ENCODE measurements around the gene TJAP1.

Gene TJAP1

GRCh38 chr6:43490523-43490939 is 13.2 kb downstream of the TJAP1 start:
- TF ChIP-seq, protein P1, sequence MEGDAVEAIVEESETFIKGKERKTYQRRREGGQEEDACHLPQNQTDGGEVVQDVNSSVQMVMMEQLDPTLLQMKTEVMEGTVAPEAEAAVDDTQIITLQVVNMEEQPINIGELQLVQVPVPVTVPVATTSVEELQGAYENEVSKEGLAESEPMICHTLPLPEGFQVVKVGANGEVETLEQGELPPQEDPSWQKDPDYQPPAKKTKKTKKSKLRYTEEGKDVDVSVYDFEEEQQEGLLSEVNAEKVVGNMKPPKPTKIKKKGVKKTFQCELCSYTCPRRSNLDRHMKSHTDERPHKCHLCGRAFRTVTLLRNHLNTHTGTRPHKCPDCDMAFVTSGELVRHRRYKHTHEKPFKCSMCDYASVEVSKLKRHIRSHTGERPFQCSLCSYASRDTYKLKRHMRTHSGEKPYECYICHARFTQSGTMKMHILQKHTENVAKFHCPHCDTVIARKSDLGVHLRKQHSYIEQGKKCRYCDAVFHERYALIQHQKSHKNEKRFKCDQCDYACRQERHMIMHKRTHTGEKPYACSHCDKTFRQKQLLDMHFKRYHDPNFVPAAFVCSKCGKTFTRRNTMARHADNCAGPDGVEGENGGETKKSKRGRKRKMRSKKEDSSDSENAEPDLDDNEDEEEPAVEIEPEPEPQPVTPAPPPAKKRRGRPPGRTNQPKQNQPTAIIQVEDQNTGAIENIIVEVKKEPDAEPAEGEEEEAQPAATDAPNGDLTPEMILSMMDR (IDR thresholded peaks at IDR 0.05; ENCODE audit: low read depth, low read length): no peak
- Histone ChIP-seq H3K9me3 (no peaks in the 10 kb centered on the region), H3K27me3 (no peaks in the 10 kb centered on the region), H3K4me1 (peaks cover 19% of the 10 kb centered on the region), H3K4me3 (ENCODE audit: low read depth, low read length) (no peak overlapping the region), H3K36me3 (peaks cover 7% of the 10 kb centered on the region)
- no peak for DNase-seq

DNA sequence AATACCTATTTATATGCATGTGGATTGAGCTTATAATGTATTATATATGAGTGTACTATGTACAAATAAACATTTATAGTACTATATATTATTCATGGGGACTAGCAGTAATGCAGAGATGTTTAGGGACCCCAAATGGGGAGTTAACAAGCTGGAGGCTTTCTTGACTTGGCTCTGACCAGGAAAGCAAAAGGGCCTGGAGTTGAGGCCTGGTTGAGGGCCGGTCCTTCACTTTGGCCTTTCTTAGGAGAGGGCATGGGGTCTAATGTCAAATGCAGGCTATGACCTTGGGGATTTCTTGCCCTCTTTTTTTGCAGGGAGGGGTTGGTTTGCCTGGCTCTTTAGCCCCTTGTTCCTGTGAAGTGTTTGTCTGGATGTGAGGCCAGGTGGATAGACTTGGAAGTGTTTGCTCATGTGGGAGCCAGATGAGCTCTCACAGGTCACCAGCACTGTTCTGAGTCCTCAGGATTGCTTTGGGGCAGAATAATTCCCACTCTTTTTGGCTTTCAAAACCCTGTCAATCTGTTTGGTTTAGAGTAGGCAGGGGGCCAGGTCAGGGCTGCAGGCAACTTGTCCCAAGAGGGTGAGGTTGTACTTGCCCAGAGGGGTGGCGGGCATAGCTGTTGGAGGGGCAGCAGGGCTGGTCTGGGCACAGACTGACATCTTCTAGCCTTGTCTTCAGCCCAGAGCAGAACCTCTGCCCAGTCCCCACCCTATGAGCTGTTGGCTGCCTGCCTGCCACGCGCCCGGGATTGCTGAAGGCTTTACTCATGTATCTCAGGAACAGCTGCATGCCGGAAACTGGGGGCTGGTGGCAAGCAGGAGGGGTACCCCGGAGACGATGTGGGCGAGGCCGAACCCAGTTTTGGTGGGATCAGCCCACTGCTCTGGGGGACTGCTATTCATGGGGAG is 14.6 kb downstream of the TJAP1 start:
- Histone ChIP-seq H3K4me3 (ENCODE audit: low read depth, low read length) (no peak overlapping the region), H3K36me3 (peaks cover 7% of the 10 kb centered on the region), H3K9me3 (no peaks in the 10 kb centered on the region), H3K27me3 (no peaks in the 10 kb centered on the region), H3K4me1 (peaks cover 19% of the 10 kb centered on the region)
- TF ChIP-seq, protein P1 (IDR thresholded peaks at IDR 0.05; ENCODE audit: low read depth, low read length): no peak
- no peak for DNase-seq

GRCh38 chr6:43492673-43493072 is 15.3 kb downstream of the TJAP1 start:
- peaks cover 19% of the 10 kb centered on the region for H3K4me1 ChIP-seq
- no peaks in the 10 kb centered on the region for H3K9me3 ChIP-seq
- DNase-seq: no peak
- no peak overlapping the region for H3K4me3 ChIP-seq (ENCODE audit: low read depth, low read length)
- H3K27me3 ChIP-seq: no peaks in the 10 kb centered on the region
- TF ChIP-seq, protein P1 (IDR thresholded peaks at IDR 0.05; ENCODE audit: low read depth, low read length): no peak
- H3K36me3 ChIP-seq: peaks cover 10% of the 10 kb centered on the region

DNA sequence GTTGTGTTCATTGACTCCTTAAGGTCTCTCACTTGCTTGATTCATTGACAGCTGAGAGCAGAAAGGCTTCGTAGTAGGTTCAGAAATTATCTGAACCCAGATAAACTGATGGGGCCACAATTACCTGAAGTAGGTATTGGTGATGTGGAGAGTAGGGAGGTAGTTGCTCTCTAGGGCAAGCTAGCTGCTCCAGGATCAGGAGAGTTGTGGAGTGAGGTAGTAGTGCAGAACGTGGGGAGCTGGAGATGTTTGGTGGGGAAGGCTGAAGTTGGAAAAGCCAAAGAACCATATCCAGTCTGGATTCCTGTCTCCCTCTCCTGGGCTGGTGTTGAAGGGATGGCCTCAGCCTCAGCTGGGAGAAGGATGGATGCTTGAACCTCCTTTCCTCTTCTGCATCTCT is 15.9 kb downstream of the TJAP1 start:
- Histone ChIP-seq H3K4me1 (peaks cover 19% of the 10 kb centered on the region), H3K4me3 (ENCODE audit: low read depth, low read length) (no peak overlapping the region), H3K27me3 (no peaks in the 10 kb centered on the region), H3K9me3 (no peaks in the 10 kb centered on the region), H3K36me3 (peaks cover 14% of the 10 kb centered on the region)
- DNase-seq: no peak
- TF ChIP-seq, protein P1 (IDR thresholded peaks at IDR 0.05; ENCODE audit: low read depth, low read length): no peak

GRCh38 chr6:43493833-43494232 is 16.5 kb downstream of the TJAP1 start:
- H3K27me3 ChIP-seq: no peaks in the 10 kb centered on the region
- H3K4me1 ChIP-seq: peaks cover 14% of the 10 kb centered on the region
- TF ChIP-seq, protein P1 (IDR thresholded peaks at IDR 0.05; ENCODE audit: low read depth, low read length): no peak
- no peak for DNase-seq
- no peak overlapping the region for H3K4me3 ChIP-seq (ENCODE audit: low read depth, low read length)
- no peaks in the 10 kb centered on the region for H3K9me3 ChIP-seq
- H3K36me3 ChIP-seq: peaks cover 17% of the 10 kb centered on the region

GRCh38 chr6:43494321-43494720 is 17.0 kb downstream of the TJAP1 start:
- H3K9me3 ChIP-seq: no peaks in the 10 kb centered on the region
- no peak for DNase-seq
- H3K4me3 ChIP-seq (ENCODE audit: low read depth, low read length): no peak overlapping the region
- peaks cover 22% of the 10 kb centered on the region for H3K36me3 ChIP-seq
- H3K4me1 ChIP-seq: peaks cover 10% of the 10 kb centered on the region
- no peaks in the 10 kb centered on the region for H3K27me3 ChIP-seq
- TF ChIP-seq, protein P1 (IDR thresholded peaks at IDR 0.05; ENCODE audit: low read depth, low read length): no peak
